Measurements from ENCODE around the gene FNTB. TPM values are rescaled to one million over a fixed set of nuclear protein-coding genes. Genes with fewer than 3 reads are reported as not detected.
"Not testable (repeated sequence)": the region's sequence is repeated elsewhere in the genome, so short reads cannot be mapped to it uniquely, and the experiment has no call there.

FNTB gene
- total RNA-seq, 1 experiment from 2014 or later = 9.0 TPM

DNA sequence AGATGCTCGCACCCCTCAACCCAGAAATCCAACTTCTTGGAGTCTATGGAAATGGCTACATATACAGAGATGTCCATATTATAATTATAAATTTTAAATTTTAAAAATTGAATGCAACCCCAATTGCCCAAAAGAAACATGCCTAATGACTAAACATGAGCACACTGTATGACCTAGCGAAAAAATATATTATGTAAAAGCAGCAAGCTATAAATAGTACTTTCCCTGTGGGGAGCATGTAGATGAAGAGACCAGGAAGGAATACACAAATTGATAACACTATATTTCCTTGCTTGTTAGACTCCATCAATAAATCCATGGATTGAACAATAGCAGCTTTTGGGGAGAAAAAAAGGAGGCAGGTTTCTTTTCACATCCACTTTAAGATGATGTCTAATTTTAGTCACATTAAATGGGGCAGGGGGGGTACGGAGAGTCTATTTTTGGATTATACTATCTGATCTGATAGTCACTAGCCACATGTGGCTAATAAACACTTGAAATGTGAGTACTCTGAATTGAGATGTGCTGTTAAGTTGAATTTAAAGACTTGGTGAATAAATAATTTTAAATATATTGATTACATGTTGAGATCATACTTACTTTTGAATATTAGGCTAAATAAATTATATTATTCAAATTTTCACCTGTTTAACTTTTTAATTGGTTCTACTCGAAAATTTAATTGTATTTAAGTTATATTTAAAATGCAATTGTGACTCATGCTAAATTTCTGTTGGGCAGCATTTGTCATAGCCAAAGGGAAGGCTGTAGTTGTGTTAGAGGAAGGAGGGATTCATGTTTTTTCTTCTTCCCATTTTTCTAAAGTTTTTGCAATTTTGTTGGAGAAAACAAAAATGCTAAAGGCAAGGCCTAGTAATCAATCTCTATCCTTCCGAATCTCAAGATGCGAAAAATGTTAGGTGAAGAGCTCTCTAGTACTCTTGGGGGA, 98.1 kb downstream of the FNTB start:
- DNase-seq (ENCODE audit: low spot score) = no peak

DNA sequence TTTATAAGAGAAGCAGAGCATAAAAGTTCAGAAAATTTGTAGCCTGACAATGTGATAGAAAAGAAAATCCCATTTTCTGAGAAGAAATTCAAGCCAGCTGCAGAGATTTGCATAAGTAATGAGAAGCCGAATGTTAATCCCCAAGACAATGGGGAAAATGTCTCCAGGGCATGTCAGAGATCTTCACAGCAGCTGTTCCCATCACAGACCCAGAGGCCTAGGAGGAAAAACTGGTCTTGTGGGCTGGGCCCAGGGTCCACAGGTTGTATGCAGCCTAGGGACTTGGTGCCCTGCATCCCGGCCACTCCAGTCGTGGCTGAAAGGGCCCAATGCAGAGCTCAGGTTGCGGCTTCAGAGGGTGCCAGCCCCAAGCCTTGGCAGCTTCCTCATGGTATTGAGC, 100.0 kb downstream of the FNTB start:
- not testable (repeated sequence) for DNase-seq (ENCODE audit: low spot score)

GRCh38 chr14:65087835-65088234, 101.1 kb downstream of the FNTB start:
- not testable (repeated sequence) for DNase-seq (ENCODE audit: low spot score)

DNA sequence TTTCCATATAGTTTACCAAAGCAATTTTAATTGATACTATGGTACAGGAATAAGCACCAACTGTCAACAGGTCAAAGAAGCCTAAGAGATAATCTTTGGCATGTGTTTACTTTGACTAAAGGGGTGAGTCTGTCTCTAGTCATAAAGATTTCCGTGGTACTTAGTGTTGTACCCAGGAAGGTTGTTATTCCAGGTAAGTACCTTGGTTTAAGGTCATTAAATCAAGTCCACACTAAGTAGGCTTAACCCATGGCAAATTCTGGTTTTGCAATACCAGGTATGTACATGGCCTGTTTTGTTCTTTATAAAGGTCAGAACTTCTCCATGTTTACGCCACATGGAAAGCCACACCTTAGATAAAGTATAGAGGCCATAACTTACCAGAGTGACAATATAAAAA, 105.7 kb downstream of the FNTB start:
- no peak for DNase-seq (ENCODE audit: low spot score)

DNA sequence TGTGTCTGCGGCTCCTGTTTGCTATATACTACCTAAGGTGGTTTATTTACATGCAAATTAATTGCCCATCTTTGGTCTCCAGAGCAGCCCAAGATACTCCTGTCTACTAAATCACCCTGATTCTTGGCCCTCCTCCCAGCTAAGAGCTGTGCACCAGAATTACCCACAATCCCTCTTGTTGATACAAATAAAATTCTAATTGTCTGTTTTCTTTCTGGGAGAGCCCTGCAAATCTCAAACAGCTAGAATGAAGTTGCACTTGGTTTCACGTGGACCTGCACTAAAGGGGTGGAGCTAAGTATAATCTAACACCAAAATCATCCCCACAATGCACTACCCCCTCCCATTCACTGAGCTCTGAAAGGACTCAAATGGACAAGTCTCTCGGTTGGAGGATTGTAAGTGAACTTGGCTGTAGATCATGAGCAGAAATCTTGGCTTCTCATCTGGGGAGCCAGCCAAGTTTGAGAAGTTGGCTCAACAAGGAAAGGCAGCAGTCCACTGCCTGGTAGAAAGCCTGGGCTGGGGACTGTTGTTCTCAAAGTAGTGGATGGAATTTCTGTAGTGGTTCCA, 109.0 kb downstream of the FNTB start:
- no peak for DNase-seq (ENCODE audit: low spot score)

GRCh38 chr14:65096323-65097089, 109.8 kb downstream of the FNTB start:
- no peak for DNase-seq (ENCODE audit: low spot score)

DNA sequence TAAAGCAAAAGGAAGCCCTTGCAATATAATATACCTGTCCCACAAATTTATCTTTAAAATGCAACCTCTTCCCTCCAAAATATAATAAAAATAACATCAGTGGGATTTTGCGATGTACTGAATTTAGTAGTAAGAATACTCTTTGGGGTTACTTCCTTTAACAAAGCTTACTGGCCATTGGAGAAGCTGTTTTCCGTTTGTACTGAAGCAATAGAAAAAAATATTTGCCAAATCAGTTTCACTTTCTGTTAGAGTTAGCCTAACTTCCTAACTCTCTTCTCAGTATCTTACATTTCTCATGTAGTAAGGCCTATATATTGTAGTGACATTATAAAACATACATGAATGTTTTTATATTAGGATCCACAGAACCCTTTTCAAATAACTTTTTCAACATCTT, 111.9 kb downstream of the FNTB start:
- no peak for DNase-seq (ENCODE audit: low spot score)

DNA sequence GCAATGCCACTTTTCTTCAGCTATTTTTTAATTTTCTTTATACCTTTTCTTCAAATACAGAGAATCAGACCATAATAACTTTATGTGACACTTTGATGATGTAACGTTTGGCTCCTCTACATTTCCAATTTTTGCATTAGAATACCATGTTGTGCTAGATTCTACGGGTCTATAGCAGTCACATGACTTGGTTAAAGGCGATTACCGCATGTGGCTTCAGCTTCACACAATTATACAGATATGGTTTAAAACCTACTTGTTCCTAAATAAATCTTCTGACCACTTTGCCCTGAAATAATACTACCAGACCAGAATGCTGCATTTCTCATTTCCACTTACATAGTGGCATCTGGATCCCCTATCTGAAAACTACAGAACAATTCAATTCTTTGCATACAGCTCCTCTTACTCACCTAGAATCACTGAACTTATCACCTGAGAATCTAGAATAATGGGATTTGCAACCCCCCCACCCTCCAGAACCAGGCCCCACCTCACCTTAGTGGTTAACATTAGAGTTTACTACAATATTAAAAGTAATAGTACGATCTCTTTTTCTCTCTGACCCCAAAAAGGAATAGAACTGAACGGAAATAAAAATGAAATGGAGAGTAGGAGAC, 114.3 kb downstream of the FNTB start:
- no peak for DNase-seq (ENCODE audit: low spot score)

- DNase-seq (ENCODE audit: low spot score) = no peak
These were observed 115.1 kb downstream of the FNTB start for GRCh38 chr14:65101631-65102440.

- peak; percentile 89 for DNase-seq (ENCODE audit: low spot score)
These were observed 115.9 kb downstream of the FNTB start, which contains the start of gene MAX for GRCh38 chr14:65102441-65103149. TSS of gene MAX (minus strand) at chr14:65102517. CDS start at chr14:65102339, 178 bp downstream.

DNA sequence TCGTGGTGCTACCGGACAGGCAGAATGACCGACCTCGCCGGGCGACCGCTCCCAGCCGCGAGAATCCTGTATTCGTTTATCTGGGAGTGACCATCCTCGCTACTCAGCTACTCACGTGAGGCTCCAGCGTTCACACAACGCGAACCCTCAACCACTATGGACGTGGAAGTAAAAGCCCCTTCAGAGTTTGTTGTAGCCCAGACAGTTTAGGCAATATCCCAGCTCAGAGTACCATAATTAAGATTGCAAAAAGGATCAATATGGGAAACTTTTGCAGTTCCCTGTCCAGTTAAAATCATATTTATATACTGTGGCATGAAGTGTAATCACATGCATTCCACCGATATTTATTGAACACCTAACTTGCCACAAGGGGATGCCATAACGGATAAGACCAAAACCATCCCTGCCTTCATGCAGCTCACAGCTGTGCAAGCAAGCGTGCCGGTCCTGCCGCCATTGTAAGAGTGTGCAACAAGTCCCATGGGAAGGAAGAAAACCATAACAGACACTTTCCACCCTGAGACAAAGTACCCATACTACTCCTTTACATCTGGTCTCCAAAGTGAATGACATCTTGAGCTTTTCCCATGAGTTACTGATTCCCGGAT, 116.6 kb downstream of the FNTB start:
- no peak for DNase-seq (ENCODE audit: low spot score)

DNA sequence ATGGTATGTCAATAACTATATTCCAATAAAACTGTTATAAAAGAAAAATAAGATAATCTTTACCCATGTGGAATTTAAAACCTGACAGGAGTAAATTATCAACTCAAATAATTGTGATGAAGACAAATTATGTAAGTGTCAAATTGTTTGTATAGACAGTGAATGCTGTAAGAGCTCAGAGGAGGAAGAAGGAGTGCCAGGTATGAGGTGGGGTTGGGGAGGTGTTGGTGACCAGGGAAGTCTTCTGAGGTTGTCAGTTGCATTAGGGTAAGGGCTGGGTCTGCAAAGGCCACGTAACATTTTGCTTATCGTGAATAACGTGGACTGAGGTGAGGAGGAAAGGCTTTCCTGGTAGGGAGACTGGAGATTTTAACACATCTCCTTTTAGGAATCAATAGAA, 118.1 kb downstream of the FNTB start:
- DNase-seq (ENCODE audit: low spot score) = no peak

- no peak for DNase-seq (ENCODE audit: low spot score)
These were observed 119.6 kb downstream of the FNTB start for GRCh38 chr14:65106316-65106715.

DNA sequence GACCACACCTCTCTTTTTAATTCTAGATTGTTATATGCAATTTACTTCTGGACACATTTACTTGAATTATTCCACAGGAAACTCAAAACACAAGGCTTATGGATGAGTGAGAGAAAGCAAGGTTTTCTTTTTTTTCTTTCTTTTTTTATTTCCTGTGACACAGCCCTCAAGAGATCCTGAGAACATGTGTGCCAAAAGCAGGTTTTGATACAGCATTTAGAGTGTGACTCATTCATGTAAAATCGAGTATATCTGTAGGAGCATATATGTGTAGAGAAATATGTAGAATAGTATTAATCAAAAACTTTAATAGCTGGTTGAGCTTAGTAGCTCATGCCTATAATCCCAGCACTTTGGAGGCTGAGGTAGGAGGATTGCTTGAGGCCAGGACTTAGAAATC, 120.0 kb downstream of the FNTB start:
- DNase-seq (ENCODE audit: low spot score) = no peak

- DNase-seq (ENCODE audit: low spot score) = no peak
These were observed 120.5 kb downstream of the FNTB start for GRCh38 chr14:65107200-65107599.

DNA sequence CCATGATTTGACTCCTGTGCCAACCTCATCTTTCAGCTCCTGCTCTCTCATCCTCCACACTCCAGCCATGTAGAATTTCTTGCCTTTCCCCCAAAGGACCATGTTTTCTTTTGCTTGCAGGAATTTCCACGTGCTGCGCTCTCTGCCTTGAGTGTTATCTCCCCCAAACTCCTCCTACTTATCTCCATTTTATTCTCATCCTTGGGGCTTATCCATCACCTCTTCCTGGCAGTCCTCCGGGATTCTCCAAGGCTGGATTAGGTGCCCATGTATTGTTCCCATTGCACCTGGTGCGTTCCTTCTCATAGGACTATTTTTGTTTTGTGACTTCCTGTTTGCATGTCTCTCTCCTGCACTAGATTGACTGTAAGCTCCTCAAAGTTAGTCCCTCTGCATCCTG, 122.7 kb downstream of the FNTB start:
- DNase-seq (ENCODE audit: low spot score) = no peak

GRCh38 chr14:65110525-65110924, 123.8 kb downstream of the FNTB start:
- no peak for DNase-seq (ENCODE audit: low spot score)

Measured in A172 (cell line).